ENCODE results near the gene PPA1. TPM values are rescaled to one million over a fixed set of nuclear protein-coding genes. Genes with fewer than 3 reads are reported as not detected.

Gene PPA1
- polyA plus RNA-seq (2013, experiment 1 of 4) = 139 TPM
- 123 TPM for polyA plus RNA-seq (2013, experiment 2 of 4)
- 116 TPM for polyA plus RNA-seq (2013, experiment 3 of 4)
- polyA plus RNA-seq (2013, experiment 4 of 4) = 110 TPM

- H3K4me3 ChIP-seq (ENCODE audit: insufficient read depth, low read depth, low read length) = peak within 1 kb of the TSS; percentile 81
- no peaks in the 10 kb centered on the region for H3K27me3 ChIP-seq (ENCODE audit: control insufficient read depth, insufficient read depth, low read length, poor library complexity, severe bottlenecking)
- WGBS, 2 experiments = 0% methylated on average over 74 of the region's 74 CpGs
- H3K36me3 ChIP-seq (ENCODE audit: control insufficient read depth, insufficient read depth, low read length) = no peaks in the 10 kb centered on the region
- H3K4me1 ChIP-seq (ENCODE audit: control insufficient read depth, insufficient read depth, low read length) = no peaks in the 10 kb centered on the region
- no peak within 1 kb of the TSS for H3K27ac ChIP-seq (ENCODE audit: insufficient read depth, low read depth, low read length, poor library complexity, severe bottlenecking)
- no peaks in the 10 kb centered on the region for H3K9me3 ChIP-seq (ENCODE audit: control insufficient read depth, low read length)
Observed at GRCh38 chr10:70233109-70233938, at the start of gene PPA1. Gene PPA1 (minus strand): TSS chr10:70233429. CDS start chr10:70233327, 102 bp downstream.

- H3K4me3 ChIP-seq (ENCODE audit: insufficient read depth, low read depth, low read length) = no peak overlapping the region
- H3K36me3 ChIP-seq (ENCODE audit: control insufficient read depth, insufficient read depth, low read length) = no peaks in the 10 kb centered on the region
- H3K27ac ChIP-seq (ENCODE audit: insufficient read depth, low read depth, low read length, poor library complexity, severe bottlenecking) = no peak overlapping the region
- 97 to 100% methylated on average over 1 of the region's 1 CpG for WGBS, 2 experiments
- no peaks in the 10 kb centered on the region for H3K9me3 ChIP-seq (ENCODE audit: control insufficient read depth, low read length)
- H3K27me3 ChIP-seq (ENCODE audit: control insufficient read depth, insufficient read depth, low read length, poor library complexity, severe bottlenecking) = peaks cover 51% of the 10 kb centered on the region
- H3K4me1 ChIP-seq (ENCODE audit: control insufficient read depth, insufficient read depth, low read length) = no peaks in the 10 kb centered on the region
Observed at GRCh38 chr10:70281609-70282008, 48.4 kb upstream of the PPA1 start.

GRCh38 chr10:70280099-70280498 is 46.9 kb upstream of the PPA1 start:
- Histone ChIP-seq H3K36me3 (ENCODE audit: control insufficient read depth, insufficient read depth, low read length) (no peaks in the 10 kb centered on the region), H3K4me3 (ENCODE audit: insufficient read depth, low read depth, low read length) (no peak overlapping the region), H3K27ac (ENCODE audit: insufficient read depth, low read depth, low read length, poor library complexity, severe bottlenecking) (no peak overlapping the region), H3K27me3 (ENCODE audit: control insufficient read depth, insufficient read depth, low read length, poor library complexity, severe bottlenecking) (peaks cover 44% of the 10 kb centered on the region), H3K4me1 (ENCODE audit: control insufficient read depth, insufficient read depth, low read length) (no peaks in the 10 kb centered on the region), H3K9me3 (ENCODE audit: control insufficient read depth, low read length) (no peaks in the 10 kb centered on the region)
- WGBS, 2 experiments = 95 to 97% methylated on average over 6 of the region's 6 CpGs

- H3K9me3 ChIP-seq (ENCODE audit: control insufficient read depth, low read length) = no peaks in the 10 kb centered on the region
- H3K27ac ChIP-seq (ENCODE audit: insufficient read depth, low read depth, low read length, poor library complexity, severe bottlenecking) = no peak overlapping the region
- WGBS, 2 experiments = 71 to 83% methylated on average over 3 of the region's 3 CpGs
- H3K36me3 ChIP-seq (ENCODE audit: control insufficient read depth, insufficient read depth, low read length) = no peaks in the 10 kb centered on the region
- H3K4me1 ChIP-seq (ENCODE audit: control insufficient read depth, insufficient read depth, low read length) = no peaks in the 10 kb centered on the region
- H3K27me3 ChIP-seq (ENCODE audit: control insufficient read depth, insufficient read depth, low read length, poor library complexity, severe bottlenecking) = peaks cover 18% of the 10 kb centered on the region
- no peak overlapping the region for H3K4me3 ChIP-seq (ENCODE audit: insufficient read depth, low read depth, low read length)
Observed at GRCh38 chr10:70277396-70278030, 44.3 kb upstream of the PPA1 start.

- Histone ChIP-seq H3K36me3 (ENCODE audit: control insufficient read depth, insufficient read depth, low read length) (no peaks in the 10 kb centered on the region), H3K9me3 (ENCODE audit: control insufficient read depth, low read length) (no peaks in the 10 kb centered on the region), H3K27ac (ENCODE audit: insufficient read depth, low read depth, low read length, poor library complexity, severe bottlenecking) (no peak overlapping the region), H3K27me3 (ENCODE audit: control insufficient read depth, insufficient read depth, low read length, poor library complexity, severe bottlenecking) (no peaks in the 10 kb centered on the region), H3K4me1 (ENCODE audit: control insufficient read depth, insufficient read depth, low read length) (no peaks in the 10 kb centered on the region), H3K4me3 (ENCODE audit: insufficient read depth, low read depth, low read length) (no peak overlapping the region)
- WGBS, 2 experiments = 90 to 94% methylated on average over 2 of the region's 2 CpGs
Observed at GRCh38 chr10:70274643-70275042, 41.4 kb upstream of the PPA1 start.

GRCh38 chr10:70272925-70273316 is 39.7 kb upstream of the PPA1 start:
- no peaks in the 10 kb centered on the region for H3K9me3 ChIP-seq (ENCODE audit: control insufficient read depth, low read length)
- H3K4me1 ChIP-seq (ENCODE audit: control insufficient read depth, insufficient read depth, low read length) = no peaks in the 10 kb centered on the region
- H3K36me3 ChIP-seq (ENCODE audit: control insufficient read depth, insufficient read depth, low read length) = no peaks in the 10 kb centered on the region
- H3K27ac ChIP-seq (ENCODE audit: insufficient read depth, low read depth, low read length, poor library complexity, severe bottlenecking) = no peak overlapping the region
- WGBS, 2 experiments = 79 to 91% methylated on average over 4 of the region's 4 CpGs
- H3K27me3 ChIP-seq (ENCODE audit: control insufficient read depth, insufficient read depth, low read length, poor library complexity, severe bottlenecking) = no peaks in the 10 kb centered on the region
- no peak overlapping the region for H3K4me3 ChIP-seq (ENCODE audit: insufficient read depth, low read depth, low read length)

- no peaks in the 10 kb centered on the region for H3K36me3 ChIP-seq (ENCODE audit: control insufficient read depth, insufficient read depth, low read length)
- no peaks in the 10 kb centered on the region for H3K4me1 ChIP-seq (ENCODE audit: control insufficient read depth, insufficient read depth, low read length)
- H3K27me3 ChIP-seq (ENCODE audit: control insufficient read depth, insufficient read depth, low read length, poor library complexity, severe bottlenecking) = no peaks in the 10 kb centered on the region
- no peak overlapping the region for H3K27ac ChIP-seq (ENCODE audit: insufficient read depth, low read depth, low read length, poor library complexity, severe bottlenecking)
- no peak overlapping the region for H3K4me3 ChIP-seq (ENCODE audit: insufficient read depth, low read depth, low read length)
- no peaks in the 10 kb centered on the region for H3K9me3 ChIP-seq (ENCODE audit: control insufficient read depth, low read length)
- WGBS, 2 experiments = 90% methylated on average over 17 of the region's 17 CpGs
Observed at GRCh38 chr10:70271996-70272924, 39.0 kb upstream of the PPA1 start.

- Histone ChIP-seq H3K9me3 (ENCODE audit: control insufficient read depth, low read length) (no peaks in the 10 kb centered on the region), H3K27me3 (ENCODE audit: control insufficient read depth, insufficient read depth, low read length, poor library complexity, severe bottlenecking) (no peaks in the 10 kb centered on the region), H3K36me3 (ENCODE audit: control insufficient read depth, insufficient read depth, low read length) (no peaks in the 10 kb centered on the region), H3K27ac (ENCODE audit: insufficient read depth, low read depth, low read length, poor library complexity, severe bottlenecking) (no peak overlapping the region), H3K4me3 (ENCODE audit: insufficient read depth, low read depth, low read length) (no peak overlapping the region), H3K4me1 (ENCODE audit: control insufficient read depth, insufficient read depth, low read length) (no peaks in the 10 kb centered on the region)
- WGBS, 2 experiments = 86 to 93% methylated on average over 2 of the region's 2 CpGs
Observed at GRCh38 chr10:70270952-70271351, 37.7 kb upstream of the PPA1 start.

GRCh38 chr10:70269741-70270140 is 36.5 kb upstream of the PPA1 start:
- no peak overlapping the region for H3K4me3 ChIP-seq (ENCODE audit: insufficient read depth, low read depth, low read length)
- H3K27ac ChIP-seq (ENCODE audit: insufficient read depth, low read depth, low read length, poor library complexity, severe bottlenecking) = no peak overlapping the region
- H3K27me3 ChIP-seq (ENCODE audit: control insufficient read depth, insufficient read depth, low read length, poor library complexity, severe bottlenecking) = no peaks in the 10 kb centered on the region
- H3K36me3 ChIP-seq (ENCODE audit: control insufficient read depth, insufficient read depth, low read length) = no peaks in the 10 kb centered on the region
- WGBS, 2 experiments = 95 to 96% methylated on average over 3 of the region's 3 CpGs
- no peaks in the 10 kb centered on the region for H3K9me3 ChIP-seq (ENCODE audit: control insufficient read depth, low read length)
- H3K4me1 ChIP-seq (ENCODE audit: control insufficient read depth, insufficient read depth, low read length) = no peaks in the 10 kb centered on the region

Measured in ectodermal cell (in vitro differentiated cells).